ENCODE measurements around the gene ZNF44. TPM values are rescaled to one million over a fixed set of nuclear protein-coding genes. Genes with fewer than 3 reads are reported as not detected.

The ZNF44 gene
- total RNA-seq, 2 donors from 2014 or later: 13.8 to 15.4 TPM

DNA sequence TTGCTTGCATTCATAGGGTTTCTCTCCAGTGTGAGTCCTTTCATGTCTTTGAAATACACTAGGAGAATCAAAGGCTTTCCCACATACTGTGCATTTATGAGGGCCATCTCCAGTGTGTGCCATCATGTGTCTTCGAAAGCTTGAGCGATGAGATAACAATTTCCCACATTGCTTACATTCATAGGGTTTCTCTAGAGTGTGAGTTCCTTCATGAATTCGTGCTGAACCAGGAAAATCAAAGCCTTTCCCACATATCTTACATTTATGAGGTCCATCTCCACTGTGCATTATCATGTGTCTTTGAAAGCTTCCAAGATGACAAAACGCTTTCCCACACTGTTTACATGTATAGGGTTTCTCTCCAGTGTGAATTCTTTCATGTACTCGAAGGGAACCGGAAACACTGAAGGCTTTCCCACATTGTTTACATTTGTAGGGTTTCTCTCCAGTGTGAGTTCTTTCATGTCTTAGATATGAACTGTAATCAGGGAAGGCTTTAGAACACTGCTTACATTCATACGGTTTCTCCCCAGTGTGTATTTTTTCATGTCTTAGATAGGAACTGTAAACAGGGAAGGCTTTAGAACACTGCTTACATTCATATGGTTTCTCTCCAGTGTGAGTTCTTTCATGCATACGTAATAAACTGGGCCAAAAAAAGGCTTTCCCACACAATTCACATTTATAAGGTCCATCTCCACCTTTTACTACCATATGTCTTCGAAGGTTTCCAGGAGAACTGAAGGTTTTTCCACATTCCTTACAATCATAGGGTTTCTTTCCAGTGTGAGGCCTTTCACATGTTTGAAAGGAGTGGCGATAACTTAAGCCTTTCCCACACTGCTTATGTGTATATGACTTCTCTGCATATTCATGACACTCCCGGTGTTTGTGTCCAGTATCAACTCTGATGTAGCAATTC, 21.4 kb downstream of the ZNF44 start:
- no peak overlapping the region for H3K4me3 ChIP-seq
- no peaks in the 10 kb centered on the region for H3K27me3 ChIP-seq
- H3K4me1 ChIP-seq: no peaks in the 10 kb centered on the region
- no peak for DNase-seq
- H3K9ac ChIP-seq (ENCODE audit: low read depth in 2 of 2, low read length in 2 of 2): no peak overlapping the region
- peaks cover 29% of the 10 kb centered on the region for H3K9me3 ChIP-seq
- no peak overlapping the region for H3K27ac ChIP-seq
- intact Hi-C loops (cut with DNase I): no loop called here
- no peak for TF ChIP-seq CTCF (IDR thresholded peaks at IDR 0.05)
- H3K36me3 ChIP-seq: peaks cover 18% of the 10 kb centered on the region

GRCh38 chr19:12272386-12272785, 22.3 kb downstream of the ZNF44 start:
- peaks cover 18% of the 10 kb centered on the region for H3K36me3 ChIP-seq
- peaks cover 29% of the 10 kb centered on the region for H3K9me3 ChIP-seq

GRCh38 chr19:12270854-12271253, 23.8 kb downstream of the ZNF44 start:
- intact Hi-C loops (cut with DNase I): no loop called here
- H3K9me3 ChIP-seq: peaks cover 34% of the 10 kb centered on the region
- no peak for DNase-seq
- H3K36me3 ChIP-seq: peaks cover 18% of the 10 kb centered on the region
- H3K27me3 ChIP-seq: no peaks in the 10 kb centered on the region
- H3K4me3 ChIP-seq: no peak overlapping the region
- no peak overlapping the region for H3K9ac ChIP-seq (ENCODE audit: low read depth in 2 of 2, low read length in 2 of 2)
- no peak overlapping the region for H3K27ac ChIP-seq
- TF ChIP-seq CTCF (IDR thresholded peaks at IDR 0.05): no peak
- no peaks in the 10 kb centered on the region for H3K4me1 ChIP-seq

More at GRCh38 chr19:12272386-12272785, 22.3 kb downstream of the ZNF44 start:
- H3K4me1 ChIP-seq: no peaks in the 10 kb centered on the region
- no peak overlapping the region for H3K27ac ChIP-seq
- no peak for DNase-seq
- H3K27me3 ChIP-seq: no peaks in the 10 kb centered on the region
- intact Hi-C loops (cut with DNase I): no loop called here
- TF ChIP-seq CTCF (IDR thresholded peaks at IDR 0.05): no peak
- no peak overlapping the region for H3K4me3 ChIP-seq
- no peak overlapping the region for H3K9ac ChIP-seq (ENCODE audit: low read depth in 2 of 2, low read length in 2 of 2)

DNA sequence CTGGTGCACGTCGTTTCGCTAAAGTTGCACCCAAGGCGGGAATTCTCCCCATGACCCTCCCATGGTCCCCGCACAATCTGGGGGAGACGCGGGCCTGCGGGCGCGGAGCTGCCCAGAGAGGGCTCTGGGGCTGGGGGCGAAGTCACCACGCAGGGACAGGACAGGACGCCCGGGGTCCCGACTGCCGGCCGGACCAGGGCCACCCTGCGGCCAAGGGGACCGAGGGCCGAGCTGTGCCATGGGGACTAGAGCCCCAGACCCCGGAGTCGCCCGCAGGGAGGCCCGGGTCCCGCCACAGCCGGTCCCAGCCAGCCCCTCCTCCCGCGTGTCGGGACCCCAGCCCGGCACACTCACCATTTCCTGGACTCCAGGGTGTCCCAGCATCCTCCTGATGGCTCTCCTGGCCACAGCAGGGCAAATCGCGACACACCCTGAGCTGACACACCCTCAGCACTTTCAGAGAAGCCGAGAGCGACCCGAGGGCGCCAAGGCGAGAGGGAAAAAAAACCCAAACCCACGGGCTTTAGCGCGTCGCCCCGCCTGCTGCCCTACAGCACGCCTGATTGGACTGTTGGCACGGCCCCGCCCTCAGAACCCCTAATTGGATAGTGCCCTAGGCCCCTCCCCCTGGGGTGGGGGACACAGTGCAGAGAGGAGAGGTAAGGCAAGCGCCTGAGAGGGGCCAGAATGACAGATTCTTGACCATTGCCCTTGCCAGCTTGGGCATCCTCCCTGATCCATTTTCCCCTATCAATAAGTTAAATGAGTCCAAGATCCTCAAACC, 28.6 kb downstream of the ZNF44 start:
- Histone ChIP-seq H3K27me3 (no peaks in the 10 kb centered on the region), H3K9ac (ENCODE audit: low read depth in 2 of 2, low read length in 2 of 2) (no peak overlapping the region), H3K9me3 (peaks cover 16% of the 10 kb centered on the region), H3K27ac (no peak overlapping the region), H3K4me1 (no peaks in the 10 kb centered on the region), H3K36me3 (no peaks in the 10 kb centered on the region), H3K4me3 (no peak overlapping the region)
- no peak for DNase-seq
- intact Hi-C loops (cut with DNase I): no loop called here
- TF ChIP-seq CTCF (IDR thresholded peaks at IDR 0.05): no peak

DNA sequence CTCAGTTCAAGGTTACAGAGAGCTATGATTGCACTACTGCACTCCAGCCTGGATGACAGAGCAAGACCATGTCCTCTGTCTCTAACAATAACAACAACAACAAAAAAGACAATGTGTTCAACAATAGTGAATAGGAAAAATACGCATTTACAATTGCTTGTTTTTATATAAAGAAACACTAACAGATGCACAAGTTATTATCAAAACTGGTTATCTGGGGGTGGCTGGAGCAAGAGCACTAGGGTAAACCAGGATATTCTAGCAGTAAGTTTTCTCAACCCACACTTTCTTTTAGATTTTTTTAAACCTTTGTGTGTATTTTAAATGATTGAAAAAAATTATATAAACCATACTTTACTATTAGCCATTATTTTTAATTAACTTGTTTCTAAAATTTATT, 33.1 kb downstream of the ZNF44 start:
- no peak for DNase-seq

More for the DNA sequence above, 33.1 kb downstream of the ZNF44 start:
- H3K27me3 ChIP-seq: no peaks in the 10 kb centered on the region
- TF ChIP-seq CTCF (IDR thresholded peaks at IDR 0.05): no peak
- no peak overlapping the region for H3K27ac ChIP-seq
- no peaks in the 10 kb centered on the region for H3K36me3 ChIP-seq
- intact Hi-C loops (cut with DNase I): no loop called here
- no peak overlapping the region for H3K9ac ChIP-seq (ENCODE audit: low read depth in 2 of 2, low read length in 2 of 2)
- peaks cover 6% of the 10 kb centered on the region for H3K9me3 ChIP-seq
- H3K4me3 ChIP-seq: no peak overlapping the region
- H3K4me1 ChIP-seq: no peaks in the 10 kb centered on the region
